Gastrocnemius medialis (tissue), 4 donors: Measurements from ENCODE around the gene CYP19A1. TPM values are rescaled to one million over a fixed set of nuclear protein-coding genes. Genes with fewer than 3 reads are reported as not detected.

Experiments used
- ATAC-seq, 2 donors: fragments of 150-250 bp; one replicate each; pipeline ENCODE4 v1.9.1; 2016
- DNase-seq, 2 donors: peaks; one replicate each; pipeline ENCODE4 v3.0.0-alpha.2; 2019
- H3K27ac ChIP-seq, 4 donors: fragments of 200-600 bp; sonication (generic); 1 replicate in 1 of 4; 2 replicates in 3 of 4; pipeline ENCODE4 v1.5.1; 2016 to 2018; ENCODE audit warnings: mild to moderate bottlenecking in 2 of 4, moderate library complexity in 1 of 4
- H3K27me3 ChIP-seq, 3 donors: fragments of 200-600 bp; sonication (generic) in 2 of 3; 1 replicate in 1 of 3; 2 replicates in 2 of 3; pipeline versions ENCODE4 v1.5.1 to v1.6.0; 2016 to 2019; ENCODE audit warnings: mild to moderate bottlenecking in 1 of 3, moderate library complexity in 1 of 3
- H3K36me3 ChIP-seq, 2 donors: fragments of 200-600 bp; sonication (generic) in 1 of 2; one replicate each; pipeline ENCODE4 v1.5.1; 2017 to 2018
- H3K4me1 ChIP-seq, 2 donors: fragments of 200-600 bp; sonication (generic) in 1 of 2; one replicate each; pipeline ENCODE4 v1.5.1; 2016 to 2017; ENCODE audit warnings: mild to moderate bottlenecking in 2 of 2
- H3K4me3 ChIP-seq, 4 donors: fragments of 200-600 bp; sonication (generic) in 3 of 4; 1 replicate in 1 of 4; 2 replicates in 3 of 4; pipeline ENCODE4 v1.5.1; 2016 to 2019; ENCODE audit warnings: mild to moderate bottlenecking in 2 of 4
- H3K9me3 ChIP-seq, 3 donors: fragments of 200-600 bp; sonication (generic) in 2 of 3; 1 replicate in 1 of 3; 2 replicates in 2 of 3; pipeline ENCODE4 v1.5.1; 2016 to 2019
- CTCF ChIP-seq, 5 experiments: fragments of 450-650 bp in 3 of 5; fragments of 200-600 bp in 2 of 5; sonication (generic) in 2 of 5; IDR thresholded peaks in 4 of 5; conservative IDR thresholded peaks in 1 of 5; 1 replicate in 4 of 5; 2 replicates in 1 of 5; pipeline ENCODE4 v1.5.1; 2016 to 2019; ENCODE audit warnings: antibody characterized with exemption in 5 of 5, mild to moderate bottlenecking in 3 of 5, moderate library complexity in 3 of 5
- POLR2A ChIP-seq, 2 donors: fragments of 450-650 bp; IDR thresholded peaks; one replicate each; pipeline ENCODE4 v1.6.1; 2017; ENCODE audit warnings: antibody characterized with exemption in 2 of 2, mild to moderate bottlenecking in 2 of 2, moderate library complexity in 2 of 2
- in situ Hi-C, 4 donors: fragments of 200-750 bp; cut with MboI; loops; one replicate each; pipeline versions ENCODE4 v1.15.0 to v1.8.0; 2017; ENCODE audit warnings: low sequenced_read_pairs in 4 of 4
- intact Hi-C: fragments of 100-400 bp; cut with DNase I; formaldehyde crosslinking; loops from one replicate; pipeline ENCODE4 v1.15.1; 2023; ENCODE audit warnings: low total_unique reads
- total RNA-seq, 4 donors: library from RNA; depleted of rRNA; stranded (reverse); fragments of >200 nt; gene quantifications; one replicate each; pipeline versions ENCODE4 v1.1.0 to v1.2.3, GENCODE V29; 2016

CYP19A1 gene
- total RNA-seq, 4 donors from 2014 or later: 0.68 to 0.75 (median 0.71) TPM; not detected in 1

- H3K27ac ChIP-seq: no peak overlapping the region
- H3K4me1 ChIP-seq: peaks cover 0 to 5% of the 10 kb centered on the region in 2 donors
- no peaks in the 10 kb centered on the region for H3K27me3 ChIP-seq
- H3K4me3 ChIP-seq: no peak overlapping the region
- in situ Hi-C loops: no loop called here
- TF ChIP-seq CTCF (IDR thresholded peaks at IDR 0.05 in 4 of 5, conservative IDR thresholded peaks at IDR 0.05 in 1 of 5) (no peak), POLR2A (IDR thresholded peaks at IDR 0.05) (no peak)
- no peaks in the 10 kb centered on the region for H3K9me3 ChIP-seq
- DNase-seq (no peak), ATAC-seq (no peak)
- intact Hi-C loops: loop anchor here (10.0 kb wide), 1 partner anchor 50 kb away; no protein-coding TSS in a partner anchor
- H3K36me3 ChIP-seq: no peaks in the 10 kb centered on the region
Measured at GRCh38 chr15:51335087-51335486, 3.3 kb downstream of the CYP19A1 start.

- no peaks in the 10 kb centered on the region for H3K9me3 ChIP-seq
- in situ Hi-C loops: no loop called here
- H3K4me1 ChIP-seq: peaks cover 0 to 5% of the 10 kb centered on the region in 2 donors
- no peak overlapping the region for H3K27ac ChIP-seq
- no peak for DNase-seq
- TF ChIP-seq CTCF (IDR thresholded peaks at IDR 0.05 in 4 of 5, conservative IDR thresholded peaks at IDR 0.05 in 1 of 5) (no peak), POLR2A (IDR thresholded peaks at IDR 0.05) (no peak)
- intact Hi-C loops: loop anchor here (10.0 kb wide), 1 partner anchor 49 kb away; no protein-coding TSS in a partner anchor
- H3K36me3 ChIP-seq: no peaks in the 10 kb centered on the region
- H3K27me3 ChIP-seq: no peaks in the 10 kb centered on the region
- ATAC-seq: no peak
- H3K4me3 ChIP-seq: no peak overlapping the region
Measured at GRCh38 chr15:51334011-51334451, 4.4 kb downstream of the CYP19A1 start.

GRCh38 chr15:51333571-51333970 lies 4.8 kb downstream of the CYP19A1 start:
- H3K4me1 ChIP-seq: peaks cover 0 to 5% of the 10 kb centered on the region in 2 donors
- ATAC-seq (no peak), DNase-seq (no peak)
- TF ChIP-seq CTCF (IDR thresholded peaks at IDR 0.05 in 4 of 5, conservative IDR thresholded peaks at IDR 0.05 in 1 of 5): no peak
- TF ChIP-seq POLR2A (IDR thresholded peaks at IDR 0.05): no peak
- H3K4me3 ChIP-seq: no peak overlapping the region
- H3K27ac ChIP-seq: no peak overlapping the region
- no peaks in the 10 kb centered on the region for H3K36me3 ChIP-seq
- intact Hi-C loops: loop anchor here (10.0 kb wide), 1 partner anchor 49 kb away; no protein-coding TSS in a partner anchor
- in situ Hi-C loops: no loop called here
- no peaks in the 10 kb centered on the region for H3K9me3 ChIP-seq
- H3K27me3 ChIP-seq: no peaks in the 10 kb centered on the region

GRCh38 chr15:51332206-51333147 lies 5.9 kb downstream of the CYP19A1 start:
- ATAC-seq (peak in 1 of 2 donors; percentile 21), DNase-seq (no peak)
- Histone ChIP-seq H3K4me3 (no peak overlapping the region), H3K4me1 (peaks cover 0 to 5% of the 10 kb centered on the region in 2 donors), H3K9me3 (no peaks in the 10 kb centered on the region), H3K27ac (no peak overlapping the region), H3K27me3 (no peaks in the 10 kb centered on the region), H3K36me3 (no peaks in the 10 kb centered on the region)
- in situ Hi-C loops: no loop called here
- intact Hi-C loops: loop anchor here (10.0 kb wide), 1 partner anchor 48 kb away; no protein-coding TSS in a partner anchor
- TF ChIP-seq POLR2A (IDR thresholded peaks at IDR 0.05) (no peak), CTCF (IDR thresholded peaks at IDR 0.05 in 4 of 5, conservative IDR thresholded peaks at IDR 0.05 in 1 of 5) (no peak)
